Epithelial cell of esophagus (primary cell): Measurements from ENCODE around the gene TMTC2.

Experiments used
- DNase-seq: peaks from one replicate; pipeline ENCODE4 v3.0.0; 2010; ENCODE audit warnings: low read depth
- H3K4me3 ChIP-seq: 2 replicates; pipeline ENCODE4 v1.5.1; 2011; ENCODE audit warnings: mild to moderate bottlenecking, low read length, control low read depth
- TF ChIP-seq, protein P1 (sequence below): IDR thresholded peaks from 2 replicates; pipeline ENCODE4 v1.5.1; 2011; ENCODE audit warnings: low read depth, mild to moderate bottlenecking, low read length, control low read depth, inconsistent platforms; ENCODE audit not compliant: insufficient read depth; ENCODE audit errors: missing control alignments

TMTC2 gene

GRCh38 chr12:82952946-82953345 lies 266.2 kb downstream of the TMTC2 start:
- TF ChIP-seq, protein P1, sequence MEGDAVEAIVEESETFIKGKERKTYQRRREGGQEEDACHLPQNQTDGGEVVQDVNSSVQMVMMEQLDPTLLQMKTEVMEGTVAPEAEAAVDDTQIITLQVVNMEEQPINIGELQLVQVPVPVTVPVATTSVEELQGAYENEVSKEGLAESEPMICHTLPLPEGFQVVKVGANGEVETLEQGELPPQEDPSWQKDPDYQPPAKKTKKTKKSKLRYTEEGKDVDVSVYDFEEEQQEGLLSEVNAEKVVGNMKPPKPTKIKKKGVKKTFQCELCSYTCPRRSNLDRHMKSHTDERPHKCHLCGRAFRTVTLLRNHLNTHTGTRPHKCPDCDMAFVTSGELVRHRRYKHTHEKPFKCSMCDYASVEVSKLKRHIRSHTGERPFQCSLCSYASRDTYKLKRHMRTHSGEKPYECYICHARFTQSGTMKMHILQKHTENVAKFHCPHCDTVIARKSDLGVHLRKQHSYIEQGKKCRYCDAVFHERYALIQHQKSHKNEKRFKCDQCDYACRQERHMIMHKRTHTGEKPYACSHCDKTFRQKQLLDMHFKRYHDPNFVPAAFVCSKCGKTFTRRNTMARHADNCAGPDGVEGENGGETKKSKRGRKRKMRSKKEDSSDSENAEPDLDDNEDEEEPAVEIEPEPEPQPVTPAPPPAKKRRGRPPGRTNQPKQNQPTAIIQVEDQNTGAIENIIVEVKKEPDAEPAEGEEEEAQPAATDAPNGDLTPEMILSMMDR = no peak
- H3K4me3 ChIP-seq = no peak overlapping the region
- peak; percentile 49 for DNase-seq

DNA sequence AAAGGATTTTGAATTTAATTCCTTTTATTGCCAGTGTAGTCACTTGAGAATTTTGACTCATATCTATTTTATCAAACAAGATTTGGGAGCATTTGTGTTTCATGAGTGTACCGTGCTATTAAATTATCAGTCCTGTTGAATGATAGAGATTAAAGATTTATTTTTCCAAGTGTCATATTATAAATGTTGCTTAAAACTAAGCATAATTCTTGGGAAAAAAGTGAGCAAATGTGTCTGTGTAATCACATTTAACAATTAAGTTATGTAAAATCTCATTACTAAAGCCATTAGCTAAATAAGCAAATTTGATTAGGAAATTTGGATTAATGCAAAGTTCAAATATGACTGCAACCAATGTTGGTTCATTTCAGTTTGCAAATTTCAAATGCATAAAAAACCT lies 266.7 kb downstream of the TMTC2 start:
- TF ChIP-seq, protein P1 = no peak
- no peak for DNase-seq
- H3K4me3 ChIP-seq = no peak overlapping the region

DNA sequence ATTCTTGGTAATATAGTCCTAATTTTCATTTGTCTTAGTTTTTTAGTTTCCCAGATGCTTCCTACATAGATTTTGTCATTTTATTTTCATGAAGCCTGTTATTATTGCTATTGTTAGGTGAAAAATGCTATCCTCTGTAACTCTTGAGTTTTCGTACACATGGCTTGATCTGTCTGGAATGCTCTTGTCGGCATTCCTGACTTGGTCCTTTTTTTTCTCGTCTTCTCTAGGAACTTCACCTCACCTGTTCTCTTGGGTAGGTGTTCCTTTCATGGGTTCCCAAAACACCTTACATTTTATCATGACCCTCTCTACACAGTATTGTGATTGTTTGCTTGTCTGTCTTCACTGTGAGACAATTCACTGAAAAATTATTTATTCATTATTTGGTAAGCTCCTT lies 267.4 kb downstream of the TMTC2 start:
- TF ChIP-seq, protein P1 = no peak
- DNase-seq = no peak
- H3K4me3 ChIP-seq = no peak overlapping the region

DNA sequence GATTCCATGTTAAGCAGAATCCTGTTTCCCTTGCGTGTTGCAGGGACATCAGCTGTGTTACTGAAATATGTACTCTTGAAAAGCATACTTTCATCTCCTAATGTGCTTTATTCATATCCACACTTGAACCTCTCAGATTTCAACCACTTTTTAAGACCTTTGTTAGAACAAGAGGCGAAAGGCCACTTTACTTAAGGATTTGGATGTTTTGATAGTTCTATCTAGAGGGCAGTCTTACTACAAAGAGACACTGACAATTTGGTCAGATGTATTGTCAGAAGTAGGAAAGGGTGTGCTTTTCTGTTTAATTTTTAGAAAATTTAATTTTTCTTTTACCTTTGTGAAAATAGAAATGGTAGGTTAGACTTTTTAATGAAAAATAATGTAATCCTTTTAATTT lies 267.9 kb downstream of the TMTC2 start:
- no peak for DNase-seq
- TF ChIP-seq, protein P1 = no peak
- no peak overlapping the region for H3K4me3 ChIP-seq

DNA sequence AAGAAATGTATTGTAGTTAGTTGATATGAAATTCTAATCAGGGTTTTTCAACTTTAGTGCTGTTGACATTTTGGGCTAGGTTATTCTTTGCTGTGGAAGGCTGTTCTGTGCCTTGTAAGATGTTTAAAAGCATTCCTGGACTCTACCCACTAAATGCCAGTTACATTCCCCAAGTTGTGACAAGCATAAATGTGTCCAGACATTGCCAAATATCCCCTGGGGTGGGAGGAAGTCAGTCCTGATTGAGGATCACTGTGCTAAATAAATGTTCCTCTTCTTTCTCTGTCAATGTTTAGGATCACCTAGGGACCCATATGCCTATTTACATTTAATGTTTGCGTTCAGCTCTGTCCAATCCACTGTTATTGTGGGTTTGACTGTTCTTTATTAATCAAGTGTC lies 268.3 kb downstream of the TMTC2 start:
- peak; percentile 64 for DNase-seq
- H3K4me3 ChIP-seq = no peak overlapping the region
- TF ChIP-seq, protein P1 = no peak

GRCh38 chr12:82958966-82959365 lies 272.3 kb downstream of the TMTC2 start:
- no peak overlapping the region for H3K4me3 ChIP-seq
- TF ChIP-seq, protein P1 = no peak
- no peak for DNase-seq

- TF ChIP-seq, protein P1 = no peak
- no peak for DNase-seq
- H3K4me3 ChIP-seq = no peak overlapping the region
These were observed 273.1 kb downstream of the TMTC2 start for GRCh38 chr12:82959821-82960220.
